KOPT-K1 (cell line): ENCODE results near the gene SLC13A3.

Experiments used
- H3K27ac ChIP-seq: fragments of 200-600 bp; sonication (generic); 2 replicates; pipeline ENCODE4 v1.5.1; 2016; ENCODE audit warnings: antibody characterized with exemption, mild to moderate bottlenecking, low read depth, low read length; ENCODE audit not compliant: poor library complexity, severe bottlenecking
- H3K36me3 ChIP-seq: fragments of 200-600 bp; sonication (generic); 2 replicates; pipeline ENCODE4 v1.5.1; 2017; ENCODE audit warnings: antibody characterized with exemption, mild to moderate bottlenecking, low read length, moderate library complexity; ENCODE audit not compliant: insufficient read depth
- H3K9me3 ChIP-seq: fragments of 200-600 bp; sonication (generic); 2 replicates; pipeline ENCODE4 v1.5.1; 2017; ENCODE audit warnings: antibody characterized with exemption, low read length, mild to moderate bottlenecking; ENCODE audit not compliant: insufficient read depth, poor library complexity, severe bottlenecking

SLC13A3 gene

DNA sequence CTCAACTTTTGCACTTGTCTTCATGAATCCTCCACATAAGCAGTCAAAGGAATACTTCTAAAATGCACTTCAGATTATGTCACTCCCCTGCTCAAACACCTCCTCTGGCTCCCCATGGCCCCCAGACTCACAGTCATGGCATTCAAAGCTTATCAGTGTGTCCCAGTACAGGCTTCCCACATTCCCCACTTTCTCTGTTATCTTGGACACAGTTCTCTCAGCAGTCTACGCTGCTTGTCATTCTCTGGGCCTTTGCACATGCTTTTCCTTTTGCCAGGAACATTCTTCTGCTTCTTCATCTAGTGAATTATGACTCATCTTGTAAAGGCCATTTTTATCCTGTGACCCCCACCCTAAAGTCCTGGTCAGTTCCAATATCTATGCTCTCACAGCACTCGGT lies 31.8 kb downstream of the SLC13A3 start:
- Histone ChIP-seq H3K9me3 (peaks cover 10% of the 10 kb centered on the region), H3K36me3 (no peaks in the 10 kb centered on the region), H3K27ac (no peak overlapping the region)

DNA sequence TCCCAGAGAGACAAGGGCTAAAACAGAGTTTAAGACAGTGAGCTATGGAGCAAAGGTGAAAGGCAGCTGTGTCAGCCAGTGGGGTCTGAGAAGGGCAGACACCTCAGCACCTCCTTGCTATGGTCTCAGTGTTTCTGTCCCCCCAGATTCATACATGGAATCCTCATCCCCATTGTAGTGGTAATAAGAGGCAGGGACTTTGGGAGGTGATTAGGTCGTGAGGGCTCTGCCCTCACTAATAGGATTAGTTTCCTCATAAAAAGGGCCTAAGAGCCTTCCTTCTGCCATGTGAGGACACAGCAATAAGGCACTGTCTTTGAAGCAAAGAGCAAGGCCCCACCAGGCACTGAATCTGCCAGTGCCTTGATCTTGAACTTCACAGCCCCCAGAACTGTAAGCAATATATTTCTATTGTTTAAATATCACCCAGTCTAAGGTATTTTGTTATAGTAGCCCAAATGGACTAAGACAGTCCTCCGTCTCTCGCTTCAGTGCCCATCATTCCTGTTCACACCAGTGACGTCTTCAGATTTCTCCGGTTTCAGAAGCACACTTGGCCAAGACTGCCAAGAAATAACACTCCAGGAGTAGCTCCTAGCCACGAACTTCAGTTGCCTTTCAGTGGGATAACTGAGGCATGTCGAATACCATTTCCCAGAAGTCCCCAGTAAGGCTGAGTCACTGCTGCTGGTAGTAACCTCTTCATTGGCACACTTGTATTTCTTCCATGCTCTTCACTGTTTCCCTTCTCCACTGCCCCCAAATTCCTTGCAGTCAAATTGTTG lies 32.8 kb downstream of the SLC13A3 start:
- no peaks in the 10 kb centered on the region for H3K36me3 ChIP-seq
- no peak overlapping the region for H3K27ac ChIP-seq
- peaks cover under 1% of the 10 kb centered on the region for H3K9me3 ChIP-seq

GRCh38 chr20:46614503-46614902 lies 36.8 kb downstream of the SLC13A3 start:
- Histone ChIP-seq H3K9me3 (no peaks in the 10 kb centered on the region), H3K36me3 (no peaks in the 10 kb centered on the region), H3K27ac (no peak overlapping the region)

DNA sequence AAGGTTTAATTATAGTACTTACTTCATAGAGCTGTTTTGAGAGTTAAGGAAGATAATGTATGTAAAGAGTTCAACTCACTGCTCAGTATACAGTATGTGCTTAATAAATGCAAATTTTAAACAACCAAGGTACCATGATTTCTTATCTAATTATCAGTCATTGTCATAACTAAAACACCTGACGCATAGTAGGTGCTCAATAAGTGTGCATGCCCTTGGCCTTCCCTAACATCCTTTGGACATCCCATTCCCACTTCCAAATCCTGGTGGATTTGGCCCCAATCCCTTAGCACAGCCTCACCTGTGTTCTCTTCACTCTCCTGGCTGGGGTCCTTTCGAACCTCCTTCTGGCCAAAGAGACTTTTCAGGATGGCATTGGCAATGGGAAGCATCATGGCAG lies 41.1 kb downstream of the SLC13A3 start:
- Histone ChIP-seq H3K9me3 (no peaks in the 10 kb centered on the region), H3K36me3 (no peaks in the 10 kb centered on the region), H3K27ac (no peak overlapping the region)

DNA sequence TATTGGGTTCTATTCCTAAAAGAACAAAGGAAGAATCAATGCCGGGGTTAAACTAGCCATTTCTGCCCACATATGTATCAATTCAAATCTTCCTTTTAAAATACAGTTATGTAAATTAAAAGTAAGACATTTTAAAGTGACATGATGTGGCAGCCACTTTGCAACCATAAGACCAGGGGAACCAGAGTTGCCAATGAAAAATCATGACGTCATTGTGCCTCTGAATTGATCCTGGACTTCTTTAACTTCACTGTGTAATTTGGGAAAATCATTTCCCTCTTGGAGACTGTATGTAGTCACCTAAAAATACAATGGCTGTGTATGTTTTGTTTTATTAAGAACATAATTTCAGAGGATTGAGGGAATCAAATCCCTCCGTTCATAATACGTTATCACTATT lies 42.2 kb downstream of the SLC13A3 start:
- H3K36me3 ChIP-seq: no peaks in the 10 kb centered on the region
- H3K9me3 ChIP-seq: no peaks in the 10 kb centered on the region
- no peak overlapping the region for H3K27ac ChIP-seq

GRCh38 chr20:46607849-46608497 lies 43.3 kb downstream of the SLC13A3 start:
- Histone ChIP-seq H3K27ac (no peak overlapping the region), H3K36me3 (no peaks in the 10 kb centered on the region)

GRCh38 chr20:46607191-46607848 lies 43.9 kb downstream of the SLC13A3 start:
- Histone ChIP-seq H3K27ac (no peak overlapping the region), H3K9me3 (no peaks in the 10 kb centered on the region)

More at GRCh38 chr20:46607849-46608497, 43.3 kb downstream of the SLC13A3 start:
- no peaks in the 10 kb centered on the region for H3K9me3 ChIP-seq

GRCh38 chr20:46606817-46607190 lies 44.5 kb downstream of the SLC13A3 start:
- H3K36me3 ChIP-seq: no peaks in the 10 kb centered on the region
- H3K9me3 ChIP-seq: no peaks in the 10 kb centered on the region
- no peak overlapping the region for H3K27ac ChIP-seq

More at GRCh38 chr20:46607191-46607848, 43.9 kb downstream of the SLC13A3 start:
- H3K36me3 ChIP-seq: no peaks in the 10 kb centered on the region

DNA sequence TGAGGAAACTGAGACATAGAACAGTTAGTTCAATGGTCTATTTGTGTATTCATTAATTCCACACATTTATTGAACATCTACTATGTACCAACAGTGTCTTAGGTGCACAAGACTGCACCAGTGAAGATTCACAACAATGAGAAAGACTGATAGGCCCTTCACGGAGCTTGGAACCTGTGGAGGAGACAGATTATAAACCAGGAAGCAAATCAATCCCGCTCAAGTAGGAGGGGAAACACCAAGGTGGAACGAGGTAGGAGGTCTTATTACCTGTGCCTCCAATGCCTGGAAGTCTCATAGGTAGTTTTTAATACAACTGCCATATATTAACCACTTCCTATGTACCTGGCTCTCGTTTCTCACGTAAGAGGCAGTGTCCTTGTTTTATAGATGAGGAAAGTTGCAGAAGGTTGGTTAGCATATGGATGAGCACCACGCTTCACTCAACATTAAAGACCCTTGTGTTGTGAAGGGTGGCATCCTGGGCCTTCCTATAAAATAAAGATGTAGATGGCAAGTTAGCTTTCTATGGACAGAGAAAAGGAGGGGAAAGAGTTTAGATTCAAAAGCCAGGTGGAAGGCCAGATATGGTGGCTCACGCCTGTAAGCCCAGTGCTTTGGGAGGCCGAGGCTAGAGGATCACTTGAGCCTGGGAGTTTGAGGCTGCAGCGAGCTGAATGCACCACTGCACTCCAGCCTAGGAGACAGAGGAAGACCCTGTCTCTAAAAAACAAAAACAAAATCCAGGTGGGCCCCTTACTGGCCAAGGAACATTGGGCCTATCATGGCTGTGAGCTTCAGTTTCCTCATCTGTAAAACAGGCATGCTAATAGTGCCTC lies 45.1 kb downstream of the SLC13A3 start:
- Histone ChIP-seq H3K9me3 (no peaks in the 10 kb centered on the region), H3K36me3 (no peaks in the 10 kb centered on the region), H3K27ac (no peak overlapping the region)

DNA sequence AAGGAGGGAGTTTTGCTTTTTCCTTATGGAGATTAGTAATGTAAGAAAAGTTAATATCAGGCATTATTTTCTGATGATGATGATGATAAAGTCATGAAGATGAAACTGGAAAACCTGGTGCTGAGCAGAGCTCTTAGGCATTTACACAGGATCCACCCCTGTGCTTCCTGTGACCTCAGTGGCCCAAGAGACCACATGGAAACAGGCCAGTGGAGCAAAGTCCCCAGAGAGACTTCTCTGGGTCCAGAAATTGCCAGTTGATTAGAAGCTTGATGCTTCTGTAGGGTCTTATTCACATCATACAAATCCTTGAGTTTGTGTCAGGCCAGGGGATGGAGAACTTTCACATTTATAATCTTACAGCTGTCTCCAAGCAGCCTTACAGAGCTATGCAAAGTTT lies 46.1 kb downstream of the SLC13A3 start:
- Histone ChIP-seq H3K36me3 (no peaks in the 10 kb centered on the region), H3K9me3 (no peaks in the 10 kb centered on the region), H3K27ac (no peak overlapping the region)

- Histone ChIP-seq H3K36me3 (no peaks in the 10 kb centered on the region), H3K9me3 (no peaks in the 10 kb centered on the region)
Observed at GRCh38 chr20:46604551-46605133, 46.6 kb downstream of the SLC13A3 start.

GRCh38 chr20:46602429-46602828 lies 48.8 kb downstream of the SLC13A3 start:
- Histone ChIP-seq H3K36me3 (no peaks in the 10 kb centered on the region), H3K27ac (no peak overlapping the region), H3K9me3 (no peaks in the 10 kb centered on the region)

More at GRCh38 chr20:46604551-46605133, 46.6 kb downstream of the SLC13A3 start:
- no peak overlapping the region for H3K27ac ChIP-seq

- Histone ChIP-seq H3K9me3 (no peaks in the 10 kb centered on the region), H3K36me3 (no peaks in the 10 kb centered on the region), H3K27ac (no peak overlapping the region)
Observed at GRCh38 chr20:46601603-46602122, 49.6 kb downstream of the SLC13A3 start.

DNA sequence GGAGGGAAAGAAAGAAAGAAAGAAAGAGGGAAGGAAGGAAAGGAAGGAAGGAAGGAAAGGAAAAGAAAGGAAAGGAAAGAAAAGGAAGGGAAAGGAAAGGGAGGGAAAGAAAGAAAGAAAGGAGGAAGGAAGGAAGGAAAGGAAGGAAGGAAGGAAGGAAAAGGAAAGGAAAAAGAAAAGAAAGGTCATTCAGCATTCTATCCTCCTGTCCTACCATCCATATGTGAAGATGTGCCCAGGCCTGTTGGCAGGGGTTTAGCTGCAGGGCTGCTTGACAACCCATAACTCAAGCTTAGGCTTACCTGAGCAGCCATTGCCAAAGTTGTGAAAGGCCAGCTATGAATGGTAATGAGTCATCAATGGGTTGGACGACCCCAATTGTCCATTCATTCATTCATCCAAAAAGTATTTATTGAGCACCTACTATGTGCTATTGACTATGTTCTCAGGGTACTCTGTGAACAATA lies 50.9 kb downstream of the SLC13A3 start:
- H3K27ac ChIP-seq: no peak overlapping the region
- no peaks in the 10 kb centered on the region for H3K36me3 ChIP-seq
- no peaks in the 10 kb centered on the region for H3K9me3 ChIP-seq
